CD1c-positive myeloid dendritic cell (primary cell): ENCODE data around the gene COX6A2.

ENCODE experiments used
- DNase-seq: peaks from one replicate; pipeline ENCODE4 v3.0.0-alpha.2; 2016; ENCODE audit errors: extremely low spot score

COX6A2 gene

GRCh38 chr16:31428279-31428597 is at the start of gene COX6A2:
Gene COX6A2 (minus strand): TSS chr16:31428360. CDS start chr16:31428325, 35 bp downstream.
- no peak for DNase-seq

GRCh38 chr16:31477220-31478216 is 49.4 kb upstream of the COX6A2 start:
- peak; percentile 23 for DNase-seq

GRCh38 chr16:31476303-31477219 is 48.4 kb upstream of the COX6A2 start:
- peak; percentile 71 for DNase-seq

- no peak for DNase-seq
Observed at GRCh38 chr16:31475946-31476302, 47.8 kb upstream of the COX6A2 start.

GRCh38 chr16:31474773-31475738 is 46.9 kb upstream of the COX6A2 start:
- DNase-seq = no peak

GRCh38 chr16:31474173-31474714 is 46.1 kb upstream of the COX6A2 start:
- no peak for DNase-seq

- no peak for DNase-seq
Observed at GRCh38 chr16:31473264-31473984, 45.3 kb upstream of the COX6A2 start.

GRCh38 chr16:31472709-31473203 is 44.6 kb upstream of the COX6A2 start:
- DNase-seq = peak; percentile 39

- DNase-seq = no peak
Observed at GRCh38 chr16:31471875-31472708, 43.9 kb upstream of the COX6A2 start, which contains the start of gene TGFB1I1. Gene TGFB1I1 (plus strand): TSS chr16:31472152. CDS start chr16:31472189, 37 bp downstream.

GRCh38 chr16:31471241-31471874 is 43.2 kb upstream of the COX6A2 start:
- no peak for DNase-seq

GRCh38 chr16:31470615-31471014 is 42.5 kb upstream of the COX6A2 start:
- DNase-seq = no peak

GRCh38 chr16:31467858-31468257 is 39.7 kb upstream of the COX6A2 start:
- no peak for DNase-seq

- DNase-seq = no peak
Observed at GRCh38 chr16:31467151-31467773, 39.1 kb upstream of the COX6A2 start.

GRCh38 chr16:31466381-31466841 is 38.3 kb upstream of the COX6A2 start:
- DNase-seq = no peak

- DNase-seq = no peak
Observed at GRCh38 chr16:31465788-31466370, 37.7 kb upstream of the COX6A2 start.

GRCh38 chr16:31464781-31465260 is 36.7 kb upstream of the COX6A2 start:
- no peak for DNase-seq

- DNase-seq = no peak
Observed at GRCh38 chr16:31464348-31464769, 36.2 kb upstream of the COX6A2 start.
